ENCODE data around the gene ATM. TPM values are rescaled to one million over a fixed set of nuclear protein-coding genes. Genes with fewer than 3 reads are reported as not detected.

Gene ATM
- total RNA-seq, 1 donor from 2014 or later = 51.2 TPM

DNA sequence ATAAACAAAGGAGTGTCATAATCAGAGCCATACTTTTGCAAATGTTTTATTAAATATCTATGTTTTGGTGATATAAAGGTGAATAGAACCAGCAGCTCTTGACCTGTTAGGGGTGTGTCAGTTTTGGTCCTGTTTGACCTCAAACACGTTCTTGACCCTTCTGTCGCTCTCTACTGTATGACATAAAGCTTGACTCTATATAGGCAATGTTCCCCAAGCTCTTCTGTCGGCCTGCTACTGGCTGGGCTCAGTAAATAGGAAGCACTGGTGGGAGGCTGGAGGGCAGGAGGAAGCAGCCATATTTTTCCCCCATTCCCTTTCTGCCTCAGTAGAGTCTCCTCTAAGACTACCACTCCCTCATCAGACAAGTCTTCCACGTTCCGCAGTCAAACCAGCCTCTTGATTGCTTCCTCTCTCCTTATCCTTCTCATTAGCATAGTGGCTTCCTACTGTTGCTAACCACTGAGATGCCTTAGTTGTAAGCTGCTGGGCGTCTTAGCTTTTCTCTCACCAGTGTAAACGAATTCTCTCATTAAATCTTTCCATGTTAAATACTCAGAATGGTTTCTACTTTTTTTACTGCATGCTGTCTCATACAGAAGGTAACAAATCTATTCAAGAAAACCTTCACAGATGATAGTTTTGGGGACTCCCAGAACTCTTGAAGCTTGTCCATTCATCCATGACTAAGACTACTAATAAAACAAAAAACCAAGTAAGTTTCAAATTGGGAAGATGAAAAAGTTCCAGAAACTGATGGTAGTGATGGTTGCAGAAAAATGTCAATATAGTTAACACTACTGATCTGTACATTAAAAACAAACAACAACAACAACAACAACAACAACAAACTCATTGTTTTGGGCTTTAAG, 3.7 kb upstream of the ATM start:
- no peaks in the 10 kb centered on the region for H3K27me3 ChIP-seq (ENCODE audit: insufficient read depth, low read length)
- Mint-ChIP-seq H3K4me1 (ENCODE audit: low read depth, unreplicated experiment) (peaks cover 11% of the 10 kb centered on the region), H3K4me3 (ENCODE audit: unreplicated experiment) (no peak overlapping the region), H3K9me3 (ENCODE audit: unreplicated experiment) (peaks cover 1% of the 10 kb centered on the region), H3K27me3 (ENCODE audit: low read depth, unreplicated experiment) (no peaks in the 10 kb centered on the region), H3K36me3 (ENCODE audit: low read depth, unreplicated experiment) (peaks cover 3% of the 10 kb centered on the region), H3K27ac (ENCODE audit: unreplicated experiment) (no peak overlapping the region)
- no peak overlapping the region for H3K4me3 ChIP-seq (ENCODE audit: insufficient read depth, low read depth, low read length)
- H3K27ac ChIP-seq (ENCODE audit: low read depth, low read length) = no peak overlapping the region
- no peak overlapping the region for H3K4me2 ChIP-seq (ENCODE audit: low read length)
- FAIRE-seq = no peak
- TF ChIP-seq, protein P1, sequence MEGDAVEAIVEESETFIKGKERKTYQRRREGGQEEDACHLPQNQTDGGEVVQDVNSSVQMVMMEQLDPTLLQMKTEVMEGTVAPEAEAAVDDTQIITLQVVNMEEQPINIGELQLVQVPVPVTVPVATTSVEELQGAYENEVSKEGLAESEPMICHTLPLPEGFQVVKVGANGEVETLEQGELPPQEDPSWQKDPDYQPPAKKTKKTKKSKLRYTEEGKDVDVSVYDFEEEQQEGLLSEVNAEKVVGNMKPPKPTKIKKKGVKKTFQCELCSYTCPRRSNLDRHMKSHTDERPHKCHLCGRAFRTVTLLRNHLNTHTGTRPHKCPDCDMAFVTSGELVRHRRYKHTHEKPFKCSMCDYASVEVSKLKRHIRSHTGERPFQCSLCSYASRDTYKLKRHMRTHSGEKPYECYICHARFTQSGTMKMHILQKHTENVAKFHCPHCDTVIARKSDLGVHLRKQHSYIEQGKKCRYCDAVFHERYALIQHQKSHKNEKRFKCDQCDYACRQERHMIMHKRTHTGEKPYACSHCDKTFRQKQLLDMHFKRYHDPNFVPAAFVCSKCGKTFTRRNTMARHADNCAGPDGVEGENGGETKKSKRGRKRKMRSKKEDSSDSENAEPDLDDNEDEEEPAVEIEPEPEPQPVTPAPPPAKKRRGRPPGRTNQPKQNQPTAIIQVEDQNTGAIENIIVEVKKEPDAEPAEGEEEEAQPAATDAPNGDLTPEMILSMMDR (IDR thresholded peaks at IDR 0.05; ENCODE audit: insufficient read depth, low read depth, low read length) = no peak
- TF ChIP-seq EZH2 (IDR thresholded peaks at IDR 0.05; ENCODE audit: insufficient read depth, low read length) = no peak
- H3K9me3 ChIP-seq (ENCODE audit: insufficient read depth, low read depth, low read length) = no peaks in the 10 kb centered on the region
- DNase-seq (ENCODE audit: low read depth) = no peak
- peaks cover 8% of the 10 kb centered on the region for H4K20me1 ChIP-seq (ENCODE audit: insufficient read depth, low read length)
- H3K79me2 ChIP-seq (ENCODE audit: insufficient read depth, low read length) = peaks cover 88% of the 10 kb centered on the region
- no peak overlapping the region for H2AFZ ChIP-seq (ENCODE audit: low read depth, low read length)
- peaks cover 12% of the 10 kb centered on the region for H3K4me1 ChIP-seq (ENCODE audit: insufficient read depth, low read length)
- H3K9ac ChIP-seq (ENCODE audit: low read length) = no peak overlapping the region
- H3K36me3 ChIP-seq (ENCODE audit: insufficient read depth, low read length) = no peaks in the 10 kb centered on the region

DNA sequence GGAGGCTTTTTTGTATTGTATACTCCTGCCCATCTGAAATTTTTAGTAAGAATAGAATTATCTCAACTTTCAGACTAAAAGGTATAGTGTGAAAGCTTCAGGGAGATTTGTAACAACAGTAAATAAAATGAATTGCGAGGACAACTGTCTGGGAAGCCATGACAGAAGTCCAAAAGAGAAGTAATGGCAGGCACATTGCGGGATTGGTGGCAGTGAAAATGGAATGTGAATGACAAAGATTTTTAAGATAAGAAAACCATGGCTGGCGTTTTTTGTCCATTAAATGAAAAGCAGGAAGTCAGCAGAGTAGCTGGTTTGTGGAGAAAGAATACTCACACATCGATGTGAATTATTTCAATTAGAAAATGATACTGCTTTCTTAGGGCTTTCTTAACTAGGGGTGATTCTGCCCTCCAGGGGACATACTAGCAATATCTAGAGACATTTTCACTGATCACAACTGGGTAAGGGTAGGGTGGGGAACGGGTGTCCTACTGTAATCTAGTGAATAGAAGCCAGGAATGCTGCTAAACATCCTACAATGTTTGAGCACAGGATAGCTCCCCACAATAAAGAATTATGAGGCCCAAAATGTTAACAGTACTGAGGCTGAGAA, 2.0 kb upstream of the ATM start:
- H3K27me3 ChIP-seq (ENCODE audit: insufficient read depth, low read length) = no peaks in the 10 kb centered on the region
- peaks cover 1% of the 10 kb centered on the region for H3K9me3 Mint-ChIP-seq (ENCODE audit: unreplicated experiment)
- peaks cover 22% of the 10 kb centered on the region for H3K4me1 Mint-ChIP-seq (ENCODE audit: low read depth, unreplicated experiment)
- FAIRE-seq (no peak), DNase-seq (ENCODE audit: low read depth) (no peak)
- peaks cover 8% of the 10 kb centered on the region for H4K20me1 ChIP-seq (ENCODE audit: insufficient read depth, low read length)
- H3K27ac ChIP-seq (ENCODE audit: low read depth, low read length) = peak overlapping the region; percentile 98
- H3K36me3 Mint-ChIP-seq (ENCODE audit: low read depth, unreplicated experiment) = peaks cover 3% of the 10 kb centered on the region
- H3K27me3 Mint-ChIP-seq (ENCODE audit: low read depth, unreplicated experiment) = no peaks in the 10 kb centered on the region
- H3K9me3 ChIP-seq (ENCODE audit: insufficient read depth, low read depth, low read length) = no peaks in the 10 kb centered on the region
- H3K27ac Mint-ChIP-seq (ENCODE audit: unreplicated experiment) = peak overlapping the region; percentile 41
- peak overlapping the region; percentile 100 for H3K4me3 ChIP-seq (ENCODE audit: insufficient read depth, low read depth, low read length)
- no peaks in the 10 kb centered on the region for H3K36me3 ChIP-seq (ENCODE audit: insufficient read depth, low read length)
- H3K4me1 ChIP-seq (ENCODE audit: insufficient read depth, low read length) = peaks cover 16% of the 10 kb centered on the region
- no peak for TF ChIP-seq EZH2 (IDR thresholded peaks at IDR 0.05; ENCODE audit: insufficient read depth, low read length)
- TF ChIP-seq, protein P1 (IDR thresholded peaks at IDR 0.05; ENCODE audit: insufficient read depth, low read depth, low read length) = no peak
- peak overlapping the region; percentile 93 for H3K4me2 ChIP-seq (ENCODE audit: low read length)
- H2AFZ ChIP-seq (ENCODE audit: low read depth, low read length) = peak overlapping the region; percentile 33
- peaks cover 89% of the 10 kb centered on the region for H3K79me2 ChIP-seq (ENCODE audit: insufficient read depth, low read length)
- H3K9ac ChIP-seq (ENCODE audit: low read length) = peak overlapping the region; percentile 98
- no peak overlapping the region for H3K4me3 Mint-ChIP-seq (ENCODE audit: unreplicated experiment)
